GM18499 (cell line): ENCODE results near the gene OR8G1.
"Not testable (repeated sequence)": the region's sequence is repeated elsewhere in the genome, so short reads cannot be mapped to it uniquely, and the experiment has no call there.

ENCODE experiments used
- ATAC-seq: cut with Tn5 transposase; IDR thresholded peaks from one replicate; pipeline ENCODE4 v1.9.1; 2021; ENCODE audit warnings: moderate number of reproducible peaks; ENCODE audit not compliant: insufficient read depth, unreplicated experiment

The OR8G1 gene

DNA sequence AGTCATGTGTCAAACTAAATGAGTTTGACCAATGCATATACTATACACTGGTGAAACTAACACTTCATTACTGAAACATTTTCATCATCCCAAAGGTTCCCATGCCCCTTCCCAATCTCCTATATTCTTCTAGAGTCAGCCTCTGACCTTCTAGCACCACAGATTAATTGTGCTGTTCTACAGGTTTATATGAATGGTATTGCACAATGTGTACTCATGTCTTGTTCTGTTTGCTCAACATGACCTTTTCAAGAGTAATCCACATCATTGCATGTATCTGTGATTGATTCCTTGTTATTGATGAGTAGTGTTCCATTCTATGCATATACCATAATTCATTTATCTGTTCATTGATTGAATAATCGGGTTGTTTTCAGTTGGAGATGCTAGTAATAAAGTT is 7.5 kb upstream of the OR8G1 start:
- no peak for ATAC-seq

DNA sequence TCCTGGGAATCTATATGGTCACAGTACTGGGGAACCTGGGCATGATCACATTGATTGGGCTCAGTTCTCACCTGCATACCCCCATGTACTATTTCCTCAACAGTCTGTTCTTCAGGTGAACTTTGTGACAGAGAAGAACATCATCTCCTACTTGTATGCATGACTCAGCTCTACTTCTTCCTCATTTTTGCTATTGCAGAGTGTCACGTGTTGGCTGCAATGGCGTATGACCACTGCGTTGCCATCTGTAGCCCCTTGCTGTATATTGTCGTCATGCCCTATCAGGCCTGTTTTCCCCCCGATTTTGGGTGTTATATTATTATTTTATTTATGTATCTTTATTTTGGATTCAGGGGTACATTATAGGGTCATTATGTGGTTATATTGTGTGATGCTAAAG is 2.4 kb upstream of the OR8G1 start:
- no peak for ATAC-seq

DNA sequence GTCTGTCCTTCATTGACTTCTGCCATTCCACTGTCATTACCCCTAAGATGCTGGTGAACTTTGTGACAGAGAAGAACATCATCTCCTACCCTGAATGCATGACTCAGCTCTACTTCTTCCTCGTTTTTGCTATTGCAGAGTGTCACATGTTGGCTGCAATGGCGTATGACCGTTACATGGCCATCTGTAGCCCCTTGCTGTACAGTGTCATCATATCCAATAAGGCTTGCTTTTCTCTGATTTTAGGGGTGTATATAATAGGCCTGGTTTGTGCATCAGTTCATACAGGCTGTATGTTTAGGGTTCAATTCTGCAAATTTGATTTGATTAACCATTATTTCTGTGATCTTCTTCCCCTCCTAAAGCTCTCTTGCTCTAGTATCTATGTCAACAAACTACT is 9.0 kb downstream of the OR8G1 start:
- ATAC-seq: not testable (repeated sequence)

DNA sequence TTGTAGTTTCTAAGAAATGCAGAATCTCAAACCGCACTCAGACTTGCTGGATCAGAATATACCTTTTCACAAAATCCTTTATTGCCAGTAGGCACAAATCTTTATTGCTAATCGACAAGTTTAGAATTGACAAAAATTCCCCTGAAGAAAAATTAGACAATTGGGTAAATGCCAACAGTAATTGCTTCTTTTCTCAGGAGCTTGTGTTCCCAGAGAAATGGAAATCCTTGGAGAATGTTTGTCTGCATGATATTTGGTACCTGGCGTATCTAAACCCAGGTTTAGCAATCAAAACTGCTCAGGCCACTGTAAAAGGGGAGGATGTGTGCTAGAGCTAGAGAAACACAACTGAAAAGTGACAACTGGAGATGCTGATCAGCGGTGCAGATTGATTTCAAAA is 15.2 kb downstream of the OR8G1 start, which contains the start of gene OR8G5:
OR8G5 (plus strand) TSS at position 301 of the 400 bp plus-strand sequence. CDS start 8,556 bp downstream, outside the sequence.
- ATAC-seq: no peak

DNA sequence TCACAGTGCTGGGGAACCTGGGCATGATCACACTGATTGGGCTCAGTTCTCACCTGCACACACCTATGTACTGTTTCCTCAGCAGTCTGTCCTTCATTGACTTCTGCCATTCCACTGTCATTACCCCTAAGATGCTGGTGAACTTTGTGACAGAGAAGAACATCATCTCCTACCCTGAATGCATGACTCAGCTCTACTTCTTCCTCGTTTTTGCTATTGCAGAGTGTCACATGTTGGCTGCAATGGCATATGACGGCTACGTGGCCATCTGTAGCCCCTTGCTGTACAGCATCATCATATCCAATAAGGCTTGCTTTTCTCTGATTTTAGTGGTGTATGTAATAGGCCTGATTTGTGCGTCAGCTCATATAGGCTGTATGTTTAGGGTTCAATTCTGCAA is 24.1 kb downstream of the OR8G1 start:
- ATAC-seq: not testable (repeated sequence)

DNA sequence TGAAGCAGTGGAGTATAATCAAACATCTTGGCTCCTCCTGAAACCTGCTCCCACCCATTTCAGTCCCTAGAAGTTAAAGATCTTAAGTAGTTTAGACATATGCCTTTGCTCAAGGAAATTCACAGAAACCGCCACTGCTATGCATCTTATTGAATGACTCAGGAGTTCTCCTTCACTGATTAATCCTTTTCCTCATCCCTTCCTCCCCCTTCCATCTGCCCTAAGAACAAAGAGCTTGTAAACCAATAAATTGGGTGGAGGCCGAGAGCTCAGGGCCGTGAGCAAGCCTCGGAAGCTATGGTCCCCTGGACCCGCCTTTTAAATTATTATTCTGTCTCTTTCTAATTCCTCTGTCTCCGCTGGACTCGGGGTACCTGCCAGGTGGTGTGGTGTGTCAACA is 30.0 kb downstream of the OR8G1 start:
- not testable (repeated sequence) for ATAC-seq

DNA sequence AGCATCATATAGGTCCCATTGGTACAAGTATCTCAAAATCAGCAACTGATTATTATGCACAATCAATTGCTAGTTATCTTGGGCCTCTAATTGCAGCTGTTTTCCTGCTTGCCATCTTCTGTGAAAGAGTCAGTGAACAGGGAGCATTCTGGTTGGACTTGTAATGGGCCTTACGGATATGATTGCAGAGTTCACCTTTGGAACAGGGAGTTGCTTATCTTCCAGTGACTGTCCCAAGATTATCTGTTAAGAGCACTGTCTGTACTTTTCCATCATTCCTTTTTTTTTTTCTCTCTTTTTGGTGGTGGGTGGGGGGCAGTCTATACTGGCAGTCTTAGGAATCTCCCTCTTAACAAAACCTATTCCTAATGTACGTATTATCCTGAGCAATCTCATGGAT is 33.1 kb downstream of the OR8G1 start:
- no peak for ATAC-seq

DNA sequence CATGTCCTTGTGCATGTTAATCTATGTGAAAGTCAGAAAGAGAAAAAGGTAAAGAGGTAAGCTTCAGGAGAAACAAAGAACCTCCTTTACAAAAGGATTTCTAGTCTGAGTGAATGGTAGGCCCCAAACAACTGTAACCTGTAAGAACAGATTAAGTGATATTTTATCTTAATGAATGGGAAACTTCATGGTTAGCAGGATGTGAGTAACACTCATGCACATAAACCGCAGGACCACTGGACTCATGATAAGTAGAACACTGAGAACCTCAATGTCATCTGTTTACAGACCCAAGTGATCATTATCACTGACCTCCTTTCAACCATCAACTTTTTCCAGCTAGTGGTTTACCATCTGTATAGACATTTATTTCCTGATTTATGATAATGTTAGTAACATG is 35.2 kb downstream of the OR8G1 start:
- no peak for ATAC-seq

DNA sequence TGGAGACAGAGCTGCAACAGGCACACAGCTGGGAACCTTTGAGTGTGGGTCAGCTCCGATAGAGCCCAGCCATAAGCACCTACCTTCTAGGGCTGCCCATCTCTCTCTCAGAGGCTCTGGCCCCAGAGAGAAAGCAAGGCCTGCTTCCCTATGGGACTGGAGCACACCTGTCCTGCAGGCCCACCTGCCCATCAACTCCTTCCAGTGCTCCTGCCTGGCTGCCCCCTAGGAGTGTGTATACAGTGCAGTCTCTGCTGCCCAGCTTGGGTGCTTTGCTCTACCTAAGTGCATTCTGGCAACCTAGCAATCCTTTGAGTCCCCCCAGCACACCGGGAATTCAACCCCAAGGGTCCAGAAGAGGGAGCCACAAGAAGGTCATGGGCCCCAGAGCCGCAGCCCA is 36.3 kb downstream of the OR8G1 start:
- no peak for ATAC-seq

DNA sequence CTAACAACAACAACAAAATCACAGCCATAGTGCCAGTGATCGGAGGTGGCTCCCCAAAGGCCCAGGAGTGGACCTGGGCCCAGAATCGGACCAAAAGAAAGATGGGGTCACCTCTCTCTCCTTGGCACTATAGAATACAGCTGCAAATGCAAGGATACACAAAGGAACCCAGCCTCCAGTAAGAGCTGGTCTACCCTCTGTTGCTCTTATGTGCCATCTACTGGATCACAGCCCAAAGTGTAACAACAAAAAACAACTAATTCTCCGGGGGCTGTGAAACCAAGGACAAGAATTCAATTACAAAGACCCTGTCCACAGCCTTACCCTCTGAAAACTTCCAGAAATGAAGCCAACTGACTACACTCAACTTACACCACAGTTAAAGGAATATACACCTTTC is 36.9 kb downstream of the OR8G1 start:
- ATAC-seq: no peak

DNA sequence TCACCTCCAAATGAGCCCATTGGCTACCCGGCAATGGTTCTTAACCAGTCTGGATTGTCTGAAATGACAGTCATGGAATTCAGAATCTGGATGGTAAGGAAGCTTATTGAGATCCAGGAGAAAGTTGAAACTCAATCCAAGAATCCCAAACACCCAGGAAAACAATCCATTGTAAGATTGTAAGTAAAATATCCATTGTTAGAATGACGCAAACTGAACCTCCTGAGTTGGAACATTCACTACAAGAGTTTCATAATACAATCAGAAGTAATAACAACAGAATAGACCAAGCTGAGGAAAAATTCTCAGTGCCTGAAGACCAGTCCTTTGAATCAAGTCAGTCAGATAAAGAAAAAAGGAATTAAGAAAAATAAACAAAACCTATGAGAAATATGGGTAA is 37.4 kb downstream of the OR8G1 start:
- no peak for ATAC-seq

DNA sequence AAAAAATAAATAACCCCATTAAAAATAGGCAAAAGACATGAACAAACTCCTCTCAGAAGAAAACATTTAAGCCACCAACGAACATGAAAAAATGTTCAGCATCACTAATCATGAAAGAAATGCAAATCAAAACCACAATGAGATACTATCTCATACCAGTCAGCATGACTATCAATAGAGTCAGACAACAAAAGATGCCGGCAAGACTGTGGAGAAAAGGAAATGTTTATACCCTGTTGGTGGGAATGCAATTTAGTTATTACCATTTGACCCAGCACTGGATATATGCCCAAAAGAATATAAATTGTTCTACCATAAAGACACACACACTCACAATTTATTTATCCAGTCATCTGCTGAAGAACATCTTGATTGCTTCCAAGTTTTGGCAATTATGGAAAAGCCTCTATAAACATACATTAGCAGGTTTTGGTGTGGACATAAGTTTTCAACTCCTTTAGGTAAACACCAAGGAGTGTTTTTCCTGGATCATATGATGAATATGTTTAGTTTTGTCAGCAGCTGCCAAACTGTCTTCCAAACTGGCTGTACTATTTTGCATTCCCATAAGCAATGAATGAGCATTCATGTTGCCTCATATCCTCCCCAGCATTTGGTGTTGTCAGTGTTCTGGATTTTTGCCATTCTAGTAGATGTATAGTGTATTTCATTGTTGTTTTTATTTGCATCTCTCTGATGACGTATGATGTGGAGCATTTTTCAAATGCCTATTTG is 44.9 kb downstream of the OR8G1 start:
- no peak for ATAC-seq

DNA sequence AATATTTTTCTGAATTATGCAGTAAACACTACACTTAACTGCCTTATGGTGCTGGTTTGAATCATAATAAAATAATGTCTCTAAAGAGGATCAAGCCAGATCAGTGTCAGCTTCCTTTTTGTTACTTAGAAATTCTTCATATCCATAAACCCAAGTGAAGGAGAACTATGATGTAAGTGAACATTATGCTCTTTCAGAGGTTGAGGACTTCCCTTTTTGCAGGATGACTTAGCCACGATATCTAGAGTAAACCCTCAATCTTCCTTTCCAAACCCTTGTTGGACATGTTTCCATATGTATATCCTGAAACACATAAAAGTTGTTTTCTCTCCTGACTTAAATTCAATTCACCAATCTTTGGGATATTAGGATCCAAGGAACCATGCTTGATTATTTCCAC is 53.8 kb downstream of the OR8G1 start:
- ATAC-seq: no peak

DNA sequence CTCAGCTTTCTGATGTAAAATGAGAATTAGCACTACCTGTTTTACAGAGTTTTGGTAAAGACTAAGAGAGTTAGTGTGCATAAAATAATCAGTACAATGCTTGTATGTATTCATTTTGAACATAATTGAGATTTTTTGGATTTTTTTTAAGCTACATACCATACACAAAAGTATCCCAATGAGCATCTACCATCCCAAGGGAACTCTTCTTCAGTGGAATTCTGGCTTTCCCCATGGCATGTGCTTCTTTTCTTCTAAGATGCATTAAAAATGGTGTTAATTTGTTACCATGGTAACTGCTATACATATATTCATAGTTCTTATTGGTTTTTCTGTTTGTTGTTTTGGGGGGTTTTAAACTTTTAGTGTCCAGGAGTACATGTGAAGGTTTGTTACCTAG is 55.1 kb downstream of the OR8G1 start:
- no peak for ATAC-seq

DNA sequence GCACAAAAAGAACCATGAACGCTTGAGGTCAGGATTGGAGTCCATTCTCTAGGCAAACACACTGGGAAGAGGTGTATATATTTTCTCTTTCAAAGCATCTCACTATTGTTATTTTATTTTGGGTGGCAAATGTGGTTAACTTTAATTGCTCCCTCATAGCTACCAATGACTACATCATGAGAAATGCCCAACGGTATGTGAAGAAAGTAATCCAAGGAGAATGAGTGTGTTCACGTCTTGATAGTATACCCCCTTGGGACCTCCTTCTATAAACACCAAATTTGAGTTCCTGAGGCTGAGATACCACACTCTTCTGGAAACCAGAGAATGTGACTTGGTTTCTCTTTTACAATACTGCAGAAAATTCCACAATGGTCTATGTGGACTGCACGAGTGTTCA is 57.0 kb downstream of the OR8G1 start:
- no peak for ATAC-seq

DNA sequence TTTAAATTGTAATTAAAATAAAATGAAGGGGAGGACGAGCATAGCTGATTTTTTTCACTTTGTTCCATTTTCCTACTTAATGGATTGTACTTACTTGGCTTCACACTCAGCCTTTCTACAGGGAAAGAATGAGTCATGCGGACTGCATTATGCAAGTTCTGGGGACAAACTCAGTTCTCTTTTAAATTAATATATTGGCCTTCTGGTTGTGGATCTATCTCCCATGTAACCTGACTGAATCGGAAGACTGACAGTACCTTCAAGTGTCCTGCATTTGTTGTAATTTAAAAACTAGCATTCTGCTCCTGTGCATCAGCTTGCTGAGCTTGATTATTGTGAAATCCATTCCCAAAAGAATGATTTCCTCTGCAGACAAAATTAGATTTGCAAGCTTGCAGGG is 60.7 kb downstream of the OR8G1 start:
- ATAC-seq: no peak

DNA sequence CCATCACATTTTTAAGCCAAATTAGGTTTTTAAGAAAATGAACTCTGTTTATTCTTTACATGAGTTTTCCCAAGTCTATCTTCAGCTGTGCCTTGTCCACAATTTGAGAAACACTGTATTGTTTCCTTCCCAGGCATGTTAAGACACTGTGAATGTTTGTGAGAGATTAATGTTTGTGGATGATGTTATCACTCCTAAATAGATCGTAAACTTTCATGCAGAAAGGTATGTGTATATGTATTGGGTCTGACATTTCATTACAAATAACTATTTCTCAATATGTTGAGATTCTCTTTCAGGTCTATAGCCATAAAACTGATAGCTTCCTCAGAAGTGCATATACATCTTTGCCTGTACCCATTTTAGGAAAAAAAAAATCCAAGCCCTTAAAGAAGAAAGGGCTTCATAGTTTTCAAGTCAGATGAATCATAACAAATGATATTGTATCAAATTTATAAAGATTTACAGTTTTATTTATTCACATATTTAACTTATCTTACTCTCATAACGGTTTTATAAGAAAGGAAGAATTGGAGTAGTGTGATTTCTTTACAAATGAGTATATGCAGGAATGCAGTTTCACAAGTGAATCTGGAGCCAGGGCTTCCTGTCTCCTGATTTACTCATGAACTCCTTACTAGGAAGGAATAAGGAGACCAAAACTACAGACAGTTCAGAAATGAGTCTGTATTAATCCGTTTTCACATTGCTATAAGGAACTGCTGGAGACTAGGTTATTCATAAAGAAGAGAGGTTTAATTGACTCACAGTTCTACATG is 61.6 kb downstream of the OR8G1 start:
- ATAC-seq: no peak
